Neural progenitor cell (in vitro differentiated cells): ENCODE measurements around the gene ZNF202.

ENCODE experiments used
- CTCF ChIP-seq: fragments of 200-600 bp; sonication (generic); IDR thresholded peaks from 2 replicates; pipeline ENCODE4 v1.5.1; 2017; ENCODE audit warnings: antibody characterized with exemption, mild to moderate bottlenecking
- EZH2 ChIP-seq: fragments of 200-600 bp; sonication (generic); IDR thresholded peaks from 2 replicates; pipeline ENCODE4 v1.6.1; 2017; ENCODE audit warnings: antibody characterized with exemption, mild to moderate bottlenecking, moderate library complexity

GRCh38 chr11:123694551-123694950 is 46.9 kb downstream of the ZNF202 start:
- TF ChIP-seq CTCF (no peak), EZH2 (no peak)
